HCT116 (cell line): ENCODE data around the gene FOXO3. TPM values are rescaled to one million over a fixed set of nuclear protein-coding genes. Genes with fewer than 3 reads are reported as not detected.

ENCODE experiments used
- ATAC-seq: fragments of 200-7000 bp; cut with Tn5 transposase; 2 replicates; pipeline ENCODE4 v1.9.1; 2020; ENCODE audit warnings: mild to moderate bottlenecking, moderate library complexity
- BruUV-seq: library from RNA; stranded (reverse); fragments of 400-500 nt; replicated peaks from 2 replicates; lab custom pipeline; 2021; lab: Mats Ljungman, UMichigan
- CTCF ChIA-PET: fragments of 300-600 bp; sonication (Branson Sonifier 250); formaldehyde crosslinking; loops from one replicate; lab custom pipeline; 2021; ENCODE audit warnings: antibody characterized with exemption; lab: Charles Lee
- POLR2A ChIA-PET: fragments of 300-600, 350-600 bp; sonication (Branson Sonifier 250); formaldehyde crosslinking; loops from one replicate; lab custom pipeline; 2021; ENCODE audit warnings: antibody characterized with exemption; lab: Charles Lee
- RAD21 ChIA-PET, 2 experiments: fragments of 300-600 bp; sonication (Branson Sonifier 250); formaldehyde crosslinking; loops; one replicate each; lab custom pipeline; 2023; ENCODE audit warnings: low total read pairs in 2 of 2; ENCODE audit not compliant: uncharacterized antibody in 2 of 2, unreplicated experiment in 2 of 2, low non-redundant PET in 1 of 2; lab: Charles Lee
- DNase-seq: peaks from one replicate; pipeline ENCODE4 v3.0.0-alpha.2; 2010; ENCODE audit warnings: low read depth, low spot score
- H2AFZ ChIP-seq: fragments of 200-600 bp; shearing (Covaris generic), sonication (generic); 2 replicates; pipeline ENCODE4 v1.6.1; 2017; ENCODE audit warnings: low read depth, mixed run types, mixed read lengths, antibody characterized with exemption, low read length; ENCODE audit not compliant: poor library complexity, severe bottlenecking
- H3K27ac ChIP-seq: 2 replicates; pipeline ENCODE4 v1.5.1; 2012; ENCODE audit warnings: low read depth, low read length
- H3K27me3 ChIP-seq: fragments of 200-600 bp; sonication (generic); 2 replicates; pipeline ENCODE4 v1.6.1; 2016; ENCODE audit warnings: mixed run types, low read length, mixed read lengths; ENCODE audit not compliant: insufficient read depth
- H3K36me3 ChIP-seq, 2 experiments: fragments of 200-500 bp in 1 of 2; fragments of 200-600 bp in 1 of 2; sonication (Bioruptor generic) in 1 of 2; sonication (generic) in 1 of 2; 2 replicates each; pipeline versions ENCODE4 v1.5.1 to v1.6.1; 2014 to 2016; ENCODE audit warnings: low read length in 2 of 2, inconsistent platforms in 1 of 2, mixed read lengths in 1 of 2, mixed run types in 1 of 2; ENCODE audit not compliant: insufficient read depth in 2 of 2, control insufficient read depth in 1 of 2
- H3K4me1 ChIP-seq, 2 experiments: fragments of 200-600 bp in 1 of 2; sonication (generic) in 1 of 2; 2 replicates each; pipeline versions ENCODE4 v1.5.1 to v1.6.1; 2012 to 2017; ENCODE audit warnings: low read length in 2 of 2, inconsistent platforms in 1 of 2, mild to moderate bottlenecking in 1 of 2, mixed read lengths in 1 of 2, mixed run types in 1 of 2, moderate library complexity in 1 of 2; ENCODE audit not compliant: insufficient read depth in 2 of 2, control insufficient read depth in 1 of 2
- H3K4me2 ChIP-seq: fragments of 200-600 bp; sonication (generic); 2 replicates; pipeline ENCODE4 v1.6.1; 2017; ENCODE audit warnings: mixed run types, low read length, mixed read lengths
- H3K4me3 ChIP-seq, 2 experiments: fragments of 200-600 bp in 1 of 2; sonication (generic) in 1 of 2; replicated peaks in 1 of 2; 2 replicates each; pipeline ENCODE4 v1.5.1; 2011 to 2016; ENCODE audit warnings: low read length in 2 of 2, control low read depth in 1 of 2, low read depth in 1 of 2, mild to moderate bottlenecking in 1 of 2, mixed read lengths in 1 of 2, mixed run types in 1 of 2
- H3K79me2 ChIP-seq: fragments of 200-600 bp; sonication (generic); 2 replicates; pipeline ENCODE4 v1.6.1; 2017; ENCODE audit warnings: mild to moderate bottlenecking, mixed run types, low read length, moderate library complexity, mixed read lengths; ENCODE audit not compliant: insufficient read depth
- H3K9ac ChIP-seq: fragments of 200-600 bp; sonication (generic); 2 replicates; pipeline ENCODE4 v1.6.1; 2016; ENCODE audit warnings: low read length, mixed read lengths
- H3K9me2 ChIP-seq: fragments of 200-600 bp; sonication (generic), shearing (Covaris generic); 2 replicates; pipeline ENCODE4 v1.6.1; 2017; ENCODE audit warnings: mixed run types, mild to moderate bottlenecking, moderate library complexity; ENCODE audit not compliant: insufficient read depth
- H3K9me3 ChIP-seq, 2 experiments: fragments of 200-500 bp in 1 of 2; fragments of 200-600 bp in 1 of 2; sonication (Bioruptor generic) in 1 of 2; sonication (generic) in 1 of 2; 2 replicates each; pipeline ENCODE4 v1.6.1; 2014 to 2017; ENCODE audit warnings: low read length in 2 of 2, mixed read lengths in 2 of 2, inconsistent platforms in 1 of 2, low read depth in 1 of 2, mild to moderate bottlenecking in 1 of 2, mixed run types in 1 of 2, moderate library complexity in 1 of 2; ENCODE audit not compliant: control insufficient read depth in 1 of 2, insufficient read depth in 1 of 2
- H4K20me1 ChIP-seq: fragments of 200-600 bp; sonication (generic), shearing (Covaris generic); 2 replicates; pipeline ENCODE4 v1.6.1; 2017; ENCODE audit warnings: mixed run types, mild to moderate bottlenecking, moderate library complexity; ENCODE audit not compliant: insufficient read depth
- ATF3 ChIP-seq: IDR thresholded peaks from 2 replicates; pipeline ENCODE4 v1.6.1; 2012
- CTCF ChIP-seq, 3 experiments: fragments of 200-600 bp in 1 of 3; sonication (generic) in 1 of 3; IDR thresholded peaks in 2 of 3; conservative IDR thresholded peaks in 1 of 3; 2 replicates each; pipeline ENCODE4 v1.5.1; 2012 to 2017; ENCODE audit warnings: low read depth in 2 of 3, low read length in 2 of 3, antibody characterized with exemption in 1 of 3, borderline replicate concordance in 1 of 3, control low read depth in 1 of 3, mild to moderate bottlenecking in 1 of 3, mixed read lengths in 1 of 3, mixed run types in 1 of 3, moderate library complexity in 1 of 3; ENCODE audit not compliant: insufficient read depth in 1 of 3
- ELF1 ChIP-seq: IDR thresholded peaks from 2 replicates; pipeline ENCODE4 v1.6.1; 2012; ENCODE audit warnings: low read depth, borderline replicate concordance
- EZH2phosphoT487 ChIP-seq: fragments of 200-600 bp; IDR thresholded peaks from 2 replicates; pipeline ENCODE4 v1.6.1; 2018; ENCODE audit warnings: antibody characterized with exemption, borderline replicate concordance
- FOSL1 ChIP-seq: IDR thresholded peaks from 2 replicates; pipeline ENCODE4 v1.6.1; 2012; ENCODE audit warnings: low read depth
- RAD21 ChIP-seq: IDR thresholded peaks from 2 replicates; pipeline ENCODE4 v1.6.1; 2012; ENCODE audit warnings: low read depth, mild to moderate bottlenecking
- SIN3A ChIP-seq: IDR thresholded peaks from 2 replicates; pipeline ENCODE4 v1.6.1; 2012; ENCODE audit warnings: low read depth
- SRF ChIP-seq: IDR thresholded peaks from 2 replicates; pipeline ENCODE4 v1.6.1; 2012; ENCODE audit warnings: low read depth
- TCF7L2 ChIP-seq: IDR thresholded peaks from 2 replicates; pipeline ENCODE4 v1.7.0; 2011; ENCODE audit warnings: borderline replicate concordance, inconsistent platforms; ENCODE audit not compliant: insufficient read depth, insufficient read length; ENCODE audit errors: extremely low read depth
- ZNF274 ChIP-seq: fragments of 200-500 bp; sonication (Bioruptor generic); IDR thresholded peaks from 2 replicates; pipeline ENCODE4 v1.6.1; 2014; ENCODE audit warnings: mild to moderate bottlenecking, low read depth, low read length, inconsistent platforms
- intact Hi-C: fragments of 100-400 bp; cut with micrococcal nuclease; formaldehyde crosslinking; loops from 2 replicates; pipeline ENCODE4 v1.10.0; 2022
- total RNA-seq: library from RNA; stranded (reverse); gene quantifications from one replicate; pipeline ENCODE4 v1.2.1, GENCODE V29; 2021; ENCODE audit not compliant: unreplicated experiment

FOXO3 gene
- total RNA-seq, 1 experiment from 2014 or later: 40.0 TPM

- Histone ChIP-seq H3K4me3 (no peak overlapping the region), H3K79me2 (no peaks in the 10 kb centered on the region), H3K36me3 (no peaks in the 10 kb centered on the region), H3K4me1 (peaks cover 44 to 57% of the 10 kb centered on the region in 2 experiments), H3K9ac (no peak overlapping the region), H3K9me3 (no peaks in the 10 kb centered on the region), H3K27ac (no peak overlapping the region), H3K27me3 (no peaks in the 10 kb centered on the region), H2AFZ (no peak overlapping the region), H4K20me1 (no peaks in the 10 kb centered on the region), H3K4me2 (no peak overlapping the region), H3K9me2 (no peaks in the 10 kb centered on the region)
- ChIA-PET POLR2A (no interaction called here), CTCF (no interaction called here), RAD21 (no interaction called here)
- intact Hi-C loops: no loop called here
- TF ChIP-seq SIN3A (no peak), SRF (no peak), EZH2phosphoT487 (no peak), ATF3 (no peak), ZNF274 (no peak), TCF7L2 (no peak), CTCF (IDR thresholded peaks at IDR 0.05 in 2 of 3, conservative IDR thresholded peaks at IDR 0.05 in 1 of 3; ENCODE audit: borderline replicate concordance in 1 of 3, insufficient read depth in 1 of 3, low read depth in 2 of 3, low read length in 2 of 3) (no peak), ELF1 (no peak), RAD21 (no peak), FOSL1 (no peak)
- ATAC-seq: no peak
- DNase-seq: no peak
- no TSS peak for BruUV-seq
Measured at GRCh38 chr6:108685970-108686369, 125.3 kb downstream of the FOXO3 start.
